Type B pancreatic cell (in vitro differentiated cells): Measurements from ENCODE around the gene USE1. TPM values are rescaled to one million over a fixed set of nuclear protein-coding genes. Genes with fewer than 3 reads are reported as not detected.
A peak's percentile ranks its signal among the peaks of the same experiment; 100 is the strongest.

ENCODE experiments used
- DNase-seq: peaks from one replicate; pipeline ENCODE4 v3.0.0; 2021; ENCODE audit warnings: mixed read lengths; ENCODE audit not compliant: unreplicated experiment; ENCODE audit errors: extremely low spot score
- H3K27ac Mint-ChIP-seq: 2 replicates; pipeline ENCODE4 v1.8.0; 2021; ENCODE audit warnings: mild to moderate bottlenecking, mixed read lengths
- H3K27me3 Mint-ChIP-seq: 2 replicates; pipeline ENCODE4 v1.8.0; 2021; ENCODE audit warnings: mixed read lengths
- H3K36me3 Mint-ChIP-seq: 2 replicates; pipeline ENCODE4 v1.8.0; 2021; ENCODE audit warnings: mixed read lengths
- H3K4me1 Mint-ChIP-seq: one replicate; pipeline ENCODE4 v1.8.0; 2021; ENCODE audit warnings: mixed read lengths; ENCODE audit not compliant: unreplicated experiment
- H3K4me3 Mint-ChIP-seq: 2 replicates; pipeline ENCODE4 v1.8.0; 2021; ENCODE audit warnings: mild to moderate bottlenecking, mixed read lengths
- H3K9me3 Mint-ChIP-seq: 2 replicates; pipeline ENCODE4 v1.8.0; 2021; ENCODE audit warnings: mixed read lengths
- CTCF ChIP-seq: fragments of 200-600 bp; sonication (generic); conservative IDR thresholded peaks from 2 replicates; pipeline ENCODE4 v1.5.0; 2021; ENCODE audit warnings: antibody characterized with exemption, mild to moderate bottlenecking
- total RNA-seq: library from RNA; stranded (reverse); gene quantifications from 2 replicates; pipeline ENCODE4 v1.2.1, GENCODE V29; 2021; ENCODE audit warnings: low replicate concordance

USE1 gene
- total RNA-seq, 1 donor from 2014 or later, result 22.3 TPM

GRCh38 chr19:17226002-17226933 lies 11.1 kb downstream of the USE1 start, which contains the start of gene OCEL1:
OCEL1 (plus strand) TSS chr19:17226226; CDS start chr19:17226248, 22 bp downstream.
- Mint-ChIP-seq H3K36me3 (no peaks in the 10 kb centered on the region), H3K27me3 (no peaks in the 10 kb centered on the region)

GRCh38 chr19:17227798-17228367 lies 12.7 kb downstream of the USE1 start:
- Mint-ChIP-seq H3K27me3 (no peaks in the 10 kb centered on the region), H3K27ac (no peak overlapping the region), H3K4me1 (no peaks in the 10 kb centered on the region), H3K9me3 (no peaks in the 10 kb centered on the region), H3K4me3 (no peak overlapping the region), H3K36me3 (no peaks in the 10 kb centered on the region)
- DNase-seq, result no peak
- TF ChIP-seq CTCF, result no peak

More at GRCh38 chr19:17226002-17226933, 11.1 kb downstream of the USE1 start, which contains the start of gene OCEL1:
- DNase-seq, result peak; percentile 96
- no peaks in the 10 kb centered on the region for H3K4me1 Mint-ChIP-seq
- H3K9me3 Mint-ChIP-seq, result no peaks in the 10 kb centered on the region
- peak within 1 kb of the TSS; percentile 94 for H3K27ac Mint-ChIP-seq
- TF ChIP-seq CTCF, result no peak
- peak within 1 kb of the TSS; percentile 94 for H3K4me3 Mint-ChIP-seq

GRCh38 chr19:17229890-17230289 lies 14.7 kb downstream of the USE1 start:
- H3K36me3 Mint-ChIP-seq, result no peaks in the 10 kb centered on the region
- H3K27me3 Mint-ChIP-seq, result no peaks in the 10 kb centered on the region
- TF ChIP-seq CTCF, result no peak
- H3K4me1 Mint-ChIP-seq, result no peaks in the 10 kb centered on the region
- DNase-seq, result no peak
- no peak overlapping the region for H3K4me3 Mint-ChIP-seq
- H3K27ac Mint-ChIP-seq, result no peak overlapping the region
- H3K9me3 Mint-ChIP-seq, result no peaks in the 10 kb centered on the region

GRCh38 chr19:17232258-17232657 lies 17.1 kb downstream of the USE1 start:
- H3K27ac Mint-ChIP-seq, result no peak overlapping the region
- no peaks in the 10 kb centered on the region for H3K9me3 Mint-ChIP-seq
- no peaks in the 10 kb centered on the region for H3K27me3 Mint-ChIP-seq
- H3K4me1 Mint-ChIP-seq, result no peaks in the 10 kb centered on the region
- DNase-seq, result no peak
- no peak overlapping the region for H3K4me3 Mint-ChIP-seq
- H3K36me3 Mint-ChIP-seq, result no peaks in the 10 kb centered on the region
- no peak for TF ChIP-seq CTCF

DNA sequence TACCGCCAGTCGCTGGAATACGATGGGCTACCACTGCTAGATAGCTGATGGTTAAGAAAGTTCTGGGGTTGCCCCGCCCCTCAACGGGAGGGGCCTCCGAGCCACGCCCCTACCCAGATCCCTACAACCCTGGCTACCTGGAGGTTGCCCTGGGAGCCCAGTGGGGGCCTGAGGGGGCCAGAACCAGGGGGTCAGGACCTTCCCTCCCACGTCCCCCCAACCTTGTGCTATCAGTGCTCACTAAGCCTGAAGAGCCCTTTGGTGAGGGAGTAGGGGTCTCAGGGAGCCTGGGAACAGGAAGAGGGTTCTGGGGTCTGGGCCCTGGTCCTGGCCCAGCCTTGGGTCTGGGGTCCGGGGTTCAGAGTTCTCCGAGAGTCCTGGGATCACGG lies 19.7 kb downstream of the USE1 start:
- peaks cover 2% of the 10 kb centered on the region for H3K4me1 Mint-ChIP-seq
- H3K27me3 Mint-ChIP-seq, result no peaks in the 10 kb centered on the region
- TF ChIP-seq CTCF, result no peak
- DNase-seq, result no peak
- peaks cover 8% of the 10 kb centered on the region for H3K36me3 Mint-ChIP-seq
- H3K9me3 Mint-ChIP-seq, result no peaks in the 10 kb centered on the region
- peak overlapping the region; percentile 54 for H3K4me3 Mint-ChIP-seq
- H3K27ac Mint-ChIP-seq, result no peak overlapping the region
